HepG2 (cell line): ENCODE measurements around the gene PRDM15. TPM values are rescaled to one million over a fixed set of nuclear protein-coding genes. Genes with fewer than 3 reads are reported as not detected.

Source experiments
- ATAC-seq: fragments of 200-7000 bp; cut with Tn5 transposase; 3 replicates; pipeline ENCODE4 v1.9.1; 2020; ENCODE audit warnings: mild to moderate bottlenecking, moderate library complexity
- BruUV-seq: library from RNA; stranded (reverse); fragments of 400-500 nt; replicated peaks from 2 replicates; lab custom pipeline; 2021; lab: Mats Ljungman, UMichigan
- CTCF ChIA-PET: fragments of 300-600 bp; formaldehyde crosslinking; extraction: SDS; loops from one replicate; lab custom pipeline; 2021; ENCODE audit warnings: low total read pairs, inconsistent platforms, low intra/inter-chr PET ratio; lab: Yijun Ruan, JAX
- POLR2A ChIA-PET: fragments of 350-600 bp; sonication (Branson Sonifier 250); formaldehyde crosslinking; loops from one replicate; lab custom pipeline; 2020; ENCODE audit warnings: antibody characterized with exemption, inconsistent platforms; lab: Yijun Ruan, JAX
- DNase-seq: peaks from one replicate; pipeline ENCODE4 v3.0.0-alpha.2; 2015; ENCODE audit warnings: low spot score
- FAIRE-seq: peaks from 3 replicates; lab custom pipeline; 2011; peaks lifted over from hg19 to GRCh38; lab: Jason Lieb, UNC
- H2AFZ ChIP-seq: one replicate; pipeline ENCODE4 v1.6.1; 2011; ENCODE audit warnings: low read length, inconsistent platforms
- H3K27ac ChIP-seq: fragments of 300-600 bp; 3 replicates; pipeline ENCODE4 v1.8.0; 2011; ENCODE audit warnings: mixed run types, mild to moderate bottlenecking, mixed read lengths, low read length, inconsistent platforms; ENCODE audit not compliant: insufficient read depth; ENCODE audit errors: extremely low read length
- H3K27me3 ChIP-seq, 2 experiments: fragments of 200-600 bp in 1 of 2; 2 replicates in 1 of 2; 3 replicates in 1 of 2; pipeline versions ENCODE4 v1.6.0 to v1.8.0; 2011; ENCODE audit warnings: low read length in 2 of 2, mild to moderate bottlenecking in 2 of 2, moderate library complexity in 2 of 2, inconsistent platforms in 1 of 2; ENCODE audit not compliant: insufficient read depth in 2 of 2, control insufficient read depth in 1 of 2
- H3K36me3 ChIP-seq, 2 experiments: fragments of 200-600 bp in 1 of 2; replicated peaks in 1 of 2; 2 replicates in 1 of 2; 3 replicates in 1 of 2; pipeline versions ENCODE4 v1.5.1 to v1.8.0; 2011; ENCODE audit warnings: low read length in 2 of 2, inconsistent platforms in 1 of 2; ENCODE audit not compliant: insufficient read depth in 2 of 2, control insufficient read depth in 1 of 2
- H3K4me1 ChIP-seq: 2 replicates; pipeline ENCODE4 v1.5.1; 2012; ENCODE audit warnings: low read length, inconsistent platforms; ENCODE audit not compliant: insufficient read depth
- H3K4me2 ChIP-seq: 2 replicates; pipeline ENCODE4 v1.6.0; 2011; ENCODE audit warnings: low read depth, low read length, inconsistent platforms
- H3K4me3 ChIP-seq, 3 experiments: fragments of 200-600 bp in 1 of 3; sonication (generic), shearing (Covaris generic) in 1 of 3; replicated peaks in 1 of 3; 2 replicates each; pipeline ENCODE4 v1.5.1; 2011 to 2016; ENCODE audit warnings: low read length in 3 of 3, inconsistent platforms in 2 of 3, low read depth in 2 of 3, mild to moderate bottlenecking in 2 of 3, control low read depth in 1 of 3, mixed read lengths in 1 of 3; ENCODE audit not compliant: insufficient read depth in 1 of 3
- H3K79me2 ChIP-seq: one replicate; pipeline ENCODE4 v1.6.1; 2011; ENCODE audit warnings: low read length, inconsistent platforms; ENCODE audit not compliant: insufficient read depth
- H3K9ac ChIP-seq: 2 replicates; pipeline ENCODE4 v1.6.0; 2011; ENCODE audit warnings: mild to moderate bottlenecking, low read depth, low read length, inconsistent platforms; ENCODE audit not compliant: insufficient read depth
- H3K9me3 ChIP-seq: 2 replicates; pipeline ENCODE4 v1.5.1; 2012; ENCODE audit warnings: mild to moderate bottlenecking, low read length
- H4K20me1 ChIP-seq: 2 replicates; pipeline ENCODE4 v1.6.0; 2011; ENCODE audit warnings: inconsistent platforms, mild to moderate bottlenecking, low read length, moderate library complexity; ENCODE audit not compliant: insufficient read depth
- HNF4A ChIP-seq: sonication (generic); formaldehyde crosslinking; IDR thresholded peaks from 2 replicates; pipeline ENCODE4 v1.4.0; 2020; ENCODE audit warnings: missing genetic modification reagents
- KLF15 ChIP-seq: sonication (generic); formaldehyde crosslinking; IDR thresholded peaks from 2 replicates; pipeline ENCODE4 v1.8.1; 2023; ENCODE audit warnings: borderline replicate concordance, mild to moderate bottlenecking, inconsistent platforms, missing genetic modification reagents, mixed read lengths
- MED13 ChIP-seq: sonication (generic); formaldehyde crosslinking; IDR thresholded peaks from 2 replicates; pipeline ENCODE4 v1.5.0; 2020; ENCODE audit warnings: missing genetic modification reagents
- MYNN ChIP-seq: sonication (generic); formaldehyde crosslinking; IDR thresholded peaks from 2 replicates; pipeline ENCODE4 v1.4.0; 2020; ENCODE audit warnings: mild to moderate bottlenecking, low read depth, missing genetic modification reagents
- PCBP2 ChIP-seq: fragments of 200-400 bp; formaldehyde crosslinking; optimal IDR thresholded peaks from 2 replicates; pipeline ENCODE3; 2018; ENCODE audit warnings: low read length, low read depth; ENCODE audit not compliant: poor library complexity, severe bottlenecking
- PHF20 ChIP-seq: sonication (generic); formaldehyde crosslinking; IDR thresholded peaks from 2 replicates; pipeline ENCODE4 v1.5.0; 2020; ENCODE audit warnings: mild to moderate bottlenecking, missing genetic modification reagents
- PLRG1 ChIP-seq: fragments of 450-650 bp; conservative IDR thresholded peaks from 2 replicates; pipeline ENCODE4 v1.6.1; 2016
- WIZ ChIP-seq: sonication (generic); formaldehyde crosslinking; IDR thresholded peaks from 2 replicates; pipeline ENCODE4 v1.5.1; 2020; ENCODE audit warnings: mild to moderate bottlenecking, missing genetic modification reagents
- YEATS4 ChIP-seq: sonication (generic); formaldehyde crosslinking; IDR thresholded peaks from 2 replicates; pipeline ENCODE4 v1.4.0; 2020; ENCODE audit warnings: missing genetic modification reagents, borderline replicate concordance
- ZBTB7A ChIP-seq: sonication (generic); formaldehyde crosslinking; IDR thresholded peaks from 2 replicates; pipeline ENCODE4 v1.8.0; 2022; ENCODE audit warnings: mild to moderate bottlenecking, missing genetic modification reagents
- ZC3H4 ChIP-seq: sonication (generic); formaldehyde crosslinking; IDR thresholded peaks from 2 replicates; pipeline ENCODE4 v1.4.0; 2020; ENCODE audit warnings: missing genetic modification reagents, borderline replicate concordance
- ZFP41 ChIP-seq: sonication (generic); formaldehyde crosslinking; IDR thresholded peaks from 2 replicates; pipeline ENCODE4 v1.4.0; 2020; ENCODE audit warnings: mild to moderate bottlenecking, missing genetic modification reagents, borderline replicate concordance
- ZNF282 ChIP-seq: fragments of 450-650 bp; IDR thresholded peaks from 2 replicates; pipeline ENCODE4 v1.6.1; 2018; ENCODE audit not compliant: partially characterized antibody
- ZNF512B ChIP-seq: sonication (generic); formaldehyde crosslinking; IDR thresholded peaks from 2 replicates; pipeline ENCODE4 v1.5.1; 2020; ENCODE audit warnings: missing genetic modification reagents, mild to moderate bottlenecking, borderline replicate concordance
- ZNF629 ChIP-seq: sonication (generic); formaldehyde crosslinking; conservative IDR thresholded peaks from 2 replicates; pipeline ENCODE4 v1.5.0; 2020; ENCODE audit warnings: missing genetic modification reagents
- ZNF878 ChIP-seq: sonication (generic); formaldehyde crosslinking; IDR thresholded peaks from 2 replicates; pipeline ENCODE4 v1.8.1; 2023; ENCODE audit warnings: mild to moderate bottlenecking, missing genetic modification reagents, moderate library complexity
- WGBS: methylation state at CpG from one replicate; pipeline ENCODE4 v1.1.6; 2017; ENCODE audit warnings: low lambda C conversion rate; 5-methylcytosine and 5-hydroxymethylcytosine counted together
- in situ Hi-C: cut with HindIII; loops from 2 replicates; pipeline ENCODE4 v1.10.0; 2017; ENCODE audit warnings: low pct_unique_long_range_greater_than_20kb; ENCODE audit not compliant: extremely low pct_ligation_motif_present
- intact Hi-C: fragments of 100-400 bp; cut with micrococcal nuclease; formaldehyde crosslinking; loops from one replicate; pipeline ENCODE4 v1.10.0; 2022; ENCODE audit not compliant: unreplicated experiment
- polyA plus RNA-seq, 8 experiments: library from polyadenylated mRNA; depleted of rRNA in 3 of 8; stranded (reverse) in 7 of 8; unstranded in 1 of 8; fragments of >200 nt; fragmentation: Illumina TruSeq in 4 of 8; extraction: Trizol in 4 of 8; gene quantifications; 2 replicates each; pipeline versions ENCODE4 v1.2.1 to v1.2.3, GENCODE V29; 2011 to 2016; ENCODE audit warnings: low read depth in 4 of 8, missing spikeins in 1 of 8, mixed read lengths in 1 of 8; ENCODE audit not compliant: insufficient read depth in 1 of 8
- total RNA-seq, 5 experiments: library from RNA; depleted of rRNA; stranded (reverse); fragments of >200 nt; fragmentation: Illumina TruSeq; extraction: Trizol; gene quantifications; 2 replicates each; pipeline ENCODE4 v1.2.3, GENCODE V29; 2016; ENCODE audit warnings: low read depth in 1 of 5

The PRDM15 gene
- total and polyA plus RNA-seq, 2 of the 13 experiments (the other 11 are each of a cell fraction or from before 2014, with no cell fraction given): 4.0 to 6.9 TPM

GRCh38 chr21:41916888-41917433 is 37.8 kb upstream of the PRDM15 start (continued):
- TF ChIP-seq PLRG1 (no peak), ZC3H4 (CRISPR knock-in tag) (no peak), ZNF282 (no peak)

GRCh38 chr21:41914965-41915364 is 35.8 kb upstream of the PRDM15 start:
- Histone ChIP-seq H3K79me2 (no peaks in the 10 kb centered on the region), H3K27ac (no peak overlapping the region), H3K36me3 (peaks cover 15 to 66% of the 10 kb centered on the region in 2 experiments), H3K9me3 (no peaks in the 10 kb centered on the region), H4K20me1 (no peaks in the 10 kb centered on the region), H3K4me1 (0 out of 2 replicates have a peak, but pooled peaks cover 8% of the 10 kb centered on the region), H3K27me3 (no peaks in the 10 kb centered on the region), H3K9ac (no peak overlapping the region), H3K4me2 (no peak overlapping the region), H2AFZ (no peak overlapping the region), H3K4me3 (no peak overlapping the region)
- intact Hi-C loops: no loop called here
- in situ Hi-C loops: no loop called here
- TF ChIP-seq KLF15 (CRISPR knock-in tag) (no peak), ZBTB7A (CRISPR knock-in tag) (no peak), HNF4A (CRISPR knock-in tag) (peak; percentile 67), ZNF629 (peak; percentile 70)
- DNase-seq (no peak), ATAC-seq (peak; percentile 84), FAIRE-seq (no peak)
- WGBS: 78% methylated on average over 1 of the region's 6 CpGs
- BruUV-seq: no TSS peak
- ChIA-PET POLR2A (interaction anchor here (1.1 kb wide), 1 partner anchor 11 kb away, joined by 3 read pairs; no protein-coding TSS in a partner anchor), CTCF (no interaction called here)

- FAIRE-seq: no peak
- Histone ChIP-seq H3K4me2 (no peak overlapping the region), H3K9me3 (no peaks in the 10 kb centered on the region), H2AFZ (no peak overlapping the region), H3K27me3 (no peaks in the 10 kb centered on the region), H3K27ac (no peak overlapping the region), H3K4me1 (0 out of 2 replicates have a peak, but pooled peaks cover 8% of the 10 kb centered on the region), H3K4me3 (no peak overlapping the region), H3K79me2 (no peaks in the 10 kb centered on the region), H3K9ac (no peak overlapping the region), H3K36me3 (peaks cover 15 to 67% of the 10 kb centered on the region in 2 experiments), H4K20me1 (no peaks in the 10 kb centered on the region)
- in situ Hi-C loops (no loop called here), intact Hi-C loops (no loop called here)
- DNase-seq: no peak
- WGBS: 99% methylated on average over 9 of the region's 12 CpGs
- no peak for ATAC-seq
- CTCF ChIA-PET: no interaction called here
- POLR2A ChIA-PET: interaction anchor here (1.1 kb wide), 1 partner anchor 11 kb away, joined by 3 read pairs; no protein-coding TSS in a partner anchor
- BruUV-seq: no TSS peak
- TF ChIP-seq ZNF512B (CRISPR knock-in tag): no peak
- no peak for TF ChIP-seq YEATS4 (CRISPR knock-in tag)
- TF ChIP-seq PHF20 (CRISPR knock-in tag): no peak
- TF ChIP-seq MED13 (CRISPR knock-in tag): no peak
- no peak for TF ChIP-seq ZNF878 (CRISPR knock-in tag)
- TF ChIP-seq ZFP41 (CRISPR knock-in tag): no peak
- no peak for TF ChIP-seq PCBP2
- TF ChIP-seq MYNN (CRISPR knock-in tag): no peak
- no peak for TF ChIP-seq WIZ
These were observed 35.2 kb upstream of the PRDM15 start for GRCh38 chr21:41914358-41914757.
